Hindlimb muscle (tissue), 1 donor: Measurements from ENCODE around the gene SALL4. TPM values are rescaled to one million over a fixed set of nuclear protein-coding genes. Genes with fewer than 3 reads are reported as not detected.
"Not testable (repeated sequence)": the region's sequence is repeated elsewhere in the genome, so short reads cannot be mapped to it uniquely, and the experiment has no call there.

Experiments
- DNase-seq: peaks from one replicate; pipeline ENCODE4 v3.0.0-alpha.2; 2013
- polyA plus RNA-seq: library from polyadenylated mRNA; unstranded; fragments of 120-200 nt; gene quantifications from one replicate; pipeline ENCODE4 v1.2.1, GENCODE V29; 2013; ENCODE audit not compliant: insufficient read length

Gene SALL4
- polyA plus RNA-seq, 1 donor = 1.0 TPM

- no peak for DNase-seq
Observed at GRCh38 chr20:51801122-51801822, 1.0 kb downstream of the SALL4 start.

- peak; percentile 40 for DNase-seq
Observed at GRCh38 chr20:51800872-51801121, 1.5 kb downstream of the SALL4 start.

- DNase-seq = peak; percentile 64
Observed at GRCh38 chr20:51800060-51800871, 2.1 kb downstream of the SALL4 start.

GRCh38 chr20:51799401-51799860 is 2.9 kb downstream of the SALL4 start:
- DNase-seq = no peak

- DNase-seq = no peak
Observed at GRCh38 chr20:51797357-51798025, 4.8 kb downstream of the SALL4 start.

- no peak for DNase-seq
Observed at GRCh38 chr20:51796340-51796739, 6.0 kb downstream of the SALL4 start.

GRCh38 chr20:51792960-51793359 is 9.4 kb downstream of the SALL4 start:
- DNase-seq = no peak

GRCh38 chr20:51791626-51792025 is 10.7 kb downstream of the SALL4 start:
- no peak for DNase-seq

- DNase-seq = no peak
Observed at GRCh38 chr20:51790256-51790655, 12.1 kb downstream of the SALL4 start.

GRCh38 chr20:51789434-51789833 is 12.9 kb downstream of the SALL4 start:
- DNase-seq = no peak

- DNase-seq = no peak
Observed at GRCh38 chr20:51788822-51789221, 13.5 kb downstream of the SALL4 start.

GRCh38 chr20:51784299-51784698 is 18.0 kb downstream of the SALL4 start:
- no peak for DNase-seq

- not testable (repeated sequence) for DNase-seq
Observed at GRCh38 chr20:51778229-51778759, 24.0 kb downstream of the SALL4 start.

- no peak for DNase-seq
Observed at GRCh38 chr20:51775241-51775640, 27.1 kb downstream of the SALL4 start.

- DNase-seq = no peak
Observed at GRCh38 chr20:51772236-51772635, 30.1 kb downstream of the SALL4 start.

- no peak for DNase-seq
Observed at GRCh38 chr20:51769976-51770615, 32.2 kb downstream of the SALL4 start.

GRCh38 chr20:51768759-51769517 is 33.4 kb downstream of the SALL4 start:
- DNase-seq = no peak

- peak; percentile 48 for DNase-seq
Observed at GRCh38 chr20:51767867-51768758, 34.2 kb downstream of the SALL4 start, which contains the start of gene ATP9A. TSS of gene ATP9A (minus strand) at chr20:51768390. CDS start at chr20:51768369, 21 bp downstream.

- peak; percentile 40 for DNase-seq
Observed at GRCh38 chr20:51766994-51767866, 35.1 kb downstream of the SALL4 start.

- DNase-seq = not testable (repeated sequence)
Observed at GRCh38 chr20:51765381-51765780, 36.9 kb downstream of the SALL4 start.
